ENCODE results near the gene JAKMIP2.

The JAKMIP2 gene

GRCh38 chr5:147691130-147691529 lies 91.4 kb downstream of the JAKMIP2 start:
- H3K4me3 ChIP-seq (replicated peaks in 1 of 2; ENCODE audit: low read depth in 2 of 2, low read length in 2 of 2) = no peak overlapping the region
- DNase-seq (ENCODE audit: low read depth in 2 of 2) = no peak
- TF ChIP-seq, protein P1, sequence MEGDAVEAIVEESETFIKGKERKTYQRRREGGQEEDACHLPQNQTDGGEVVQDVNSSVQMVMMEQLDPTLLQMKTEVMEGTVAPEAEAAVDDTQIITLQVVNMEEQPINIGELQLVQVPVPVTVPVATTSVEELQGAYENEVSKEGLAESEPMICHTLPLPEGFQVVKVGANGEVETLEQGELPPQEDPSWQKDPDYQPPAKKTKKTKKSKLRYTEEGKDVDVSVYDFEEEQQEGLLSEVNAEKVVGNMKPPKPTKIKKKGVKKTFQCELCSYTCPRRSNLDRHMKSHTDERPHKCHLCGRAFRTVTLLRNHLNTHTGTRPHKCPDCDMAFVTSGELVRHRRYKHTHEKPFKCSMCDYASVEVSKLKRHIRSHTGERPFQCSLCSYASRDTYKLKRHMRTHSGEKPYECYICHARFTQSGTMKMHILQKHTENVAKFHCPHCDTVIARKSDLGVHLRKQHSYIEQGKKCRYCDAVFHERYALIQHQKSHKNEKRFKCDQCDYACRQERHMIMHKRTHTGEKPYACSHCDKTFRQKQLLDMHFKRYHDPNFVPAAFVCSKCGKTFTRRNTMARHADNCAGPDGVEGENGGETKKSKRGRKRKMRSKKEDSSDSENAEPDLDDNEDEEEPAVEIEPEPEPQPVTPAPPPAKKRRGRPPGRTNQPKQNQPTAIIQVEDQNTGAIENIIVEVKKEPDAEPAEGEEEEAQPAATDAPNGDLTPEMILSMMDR (IDR thresholded peaks at IDR 0.05; ENCODE audit: low read depth, low read length) = no peak

GRCh38 chr5:147690595-147690994 lies 91.9 kb downstream of the JAKMIP2 start:
- TF ChIP-seq, protein P1 (IDR thresholded peaks at IDR 0.05; ENCODE audit: low read depth, low read length) = no peak
- no peak for DNase-seq (ENCODE audit: low read depth in 2 of 2)
- no peak overlapping the region for H3K4me3 ChIP-seq (replicated peaks in 1 of 2; ENCODE audit: low read depth in 2 of 2, low read length in 2 of 2)

GRCh38 chr5:147689426-147689825 lies 93.1 kb downstream of the JAKMIP2 start:
- H3K4me3 ChIP-seq (replicated peaks in 1 of 2; ENCODE audit: low read depth in 2 of 2, low read length in 2 of 2) = no peak overlapping the region
- TF ChIP-seq, protein P1 (IDR thresholded peaks at IDR 0.05; ENCODE audit: low read depth, low read length) = no peak
- DNase-seq (ENCODE audit: low read depth in 2 of 2) = no peak

GRCh38 chr5:147688656-147689356 lies 93.7 kb downstream of the JAKMIP2 start:
- H3K4me3 ChIP-seq (replicated peaks in 1 of 2; ENCODE audit: low read depth in 2 of 2, low read length in 2 of 2) = no peak overlapping the region
- TF ChIP-seq, protein P1 (IDR thresholded peaks at IDR 0.05; ENCODE audit: low read depth, low read length) = no peak
- DNase-seq (ENCODE audit: low read depth in 2 of 2) = peak in 1 of 2 donors; percentile 59

- DNase-seq (ENCODE audit: low read depth in 2 of 2) = no peak
- H3K4me3 ChIP-seq (replicated peaks in 1 of 2; ENCODE audit: low read depth in 2 of 2, low read length in 2 of 2) = no peak overlapping the region
- TF ChIP-seq, protein P1 (IDR thresholded peaks at IDR 0.05; ENCODE audit: low read depth, low read length) = no peak
Measured at GRCh38 chr5:147687118-147687517, 95.4 kb downstream of the JAKMIP2 start.

- H3K4me3 ChIP-seq (replicated peaks in 1 of 2; ENCODE audit: low read depth in 2 of 2, low read length in 2 of 2) = no peak overlapping the region
- TF ChIP-seq, protein P1 (IDR thresholded peaks at IDR 0.05; ENCODE audit: low read depth, low read length) = no peak
- DNase-seq (ENCODE audit: low read depth in 2 of 2) = no peak
Measured at GRCh38 chr5:147686421-147686820, 96.1 kb downstream of the JAKMIP2 start.

GRCh38 chr5:147685993-147686392 lies 96.5 kb downstream of the JAKMIP2 start:
- peak in 1 of 2 donors; percentile 3 for DNase-seq (ENCODE audit: low read depth in 2 of 2)
- TF ChIP-seq, protein P1 (IDR thresholded peaks at IDR 0.05; ENCODE audit: low read depth, low read length) = no peak
- no peak overlapping the region for H3K4me3 ChIP-seq (replicated peaks in 1 of 2; ENCODE audit: low read depth in 2 of 2, low read length in 2 of 2)

Measured in cardiac fibroblast (primary cell).